ENCODE results near the gene MUC5AC. TPM values are rescaled to one million over a fixed set of nuclear protein-coding genes. Genes with fewer than 3 reads are reported as not detected.

MUC5AC gene
- total RNA-seq, 2 donors from 2014 or later = not detected

DNA sequence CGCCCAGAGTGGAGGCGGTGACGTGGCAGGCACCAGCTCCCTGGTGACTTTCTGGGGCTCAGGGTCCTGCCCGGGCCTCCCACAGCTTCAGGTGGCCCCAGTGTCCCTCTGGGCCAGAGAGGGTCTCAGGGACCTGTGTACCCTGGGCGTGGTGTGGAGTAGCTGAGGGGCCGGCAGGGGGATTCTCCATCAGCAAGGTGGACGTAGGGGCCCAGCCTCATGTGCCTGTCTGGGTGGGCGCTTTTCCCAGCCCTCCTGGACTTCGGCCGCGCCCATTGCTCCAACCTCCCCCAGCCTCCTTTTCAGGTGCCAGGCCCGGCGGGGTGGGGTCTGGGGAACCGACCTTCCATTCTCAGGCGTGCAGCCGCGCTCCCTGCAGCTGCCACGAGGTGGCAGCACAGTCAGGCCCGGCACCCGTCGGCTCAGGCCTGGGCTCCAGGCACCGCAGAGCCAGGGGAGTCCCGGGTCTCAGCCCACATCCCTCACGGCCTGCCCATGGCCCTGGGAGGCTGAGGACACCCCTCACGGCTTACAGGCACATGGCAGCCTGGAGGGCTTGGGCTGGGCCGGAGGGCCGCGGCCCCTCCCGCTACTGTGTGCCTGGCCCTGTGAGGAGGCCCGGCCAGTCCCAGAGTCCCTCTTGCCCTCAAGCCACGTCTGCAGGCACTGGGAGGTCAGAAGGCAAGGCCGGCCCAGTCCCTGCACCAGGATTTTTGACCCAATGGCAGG, 45.2 kb downstream of the MUC5AC start:
- Histone ChIP-seq H3K4me3 (ENCODE audit: low read length) (no peak overlapping the region), H3K4me1 (ENCODE audit: control insufficient read depth, insufficient read depth, low read length) (no peaks in the 10 kb centered on the region), H3K9me3 (ENCODE audit: control insufficient read depth, low read length) (peaks cover 3% of the 10 kb centered on the region), H3K27me3 (ENCODE audit: control insufficient read depth, insufficient read depth, low read length, poor library complexity, severe bottlenecking) (no peaks in the 10 kb centered on the region), H3K27ac (ENCODE audit: low read depth, low read length) (no peak overlapping the region), H3K36me3 (ENCODE audit: control insufficient read depth, insufficient read depth, low read length) (no peaks in the 10 kb centered on the region), H3K9ac (ENCODE audit: extremely low read depth, low read length, poor library complexity, severe bottlenecking) (no peak overlapping the region)
- peak; percentile 95 for DNase-seq
- H3K9me3 Mint-ChIP-seq = no peaks in the 10 kb centered on the region
- H3K27ac Mint-ChIP-seq = no peak overlapping the region
- TF ChIP-seq, protein P1, sequence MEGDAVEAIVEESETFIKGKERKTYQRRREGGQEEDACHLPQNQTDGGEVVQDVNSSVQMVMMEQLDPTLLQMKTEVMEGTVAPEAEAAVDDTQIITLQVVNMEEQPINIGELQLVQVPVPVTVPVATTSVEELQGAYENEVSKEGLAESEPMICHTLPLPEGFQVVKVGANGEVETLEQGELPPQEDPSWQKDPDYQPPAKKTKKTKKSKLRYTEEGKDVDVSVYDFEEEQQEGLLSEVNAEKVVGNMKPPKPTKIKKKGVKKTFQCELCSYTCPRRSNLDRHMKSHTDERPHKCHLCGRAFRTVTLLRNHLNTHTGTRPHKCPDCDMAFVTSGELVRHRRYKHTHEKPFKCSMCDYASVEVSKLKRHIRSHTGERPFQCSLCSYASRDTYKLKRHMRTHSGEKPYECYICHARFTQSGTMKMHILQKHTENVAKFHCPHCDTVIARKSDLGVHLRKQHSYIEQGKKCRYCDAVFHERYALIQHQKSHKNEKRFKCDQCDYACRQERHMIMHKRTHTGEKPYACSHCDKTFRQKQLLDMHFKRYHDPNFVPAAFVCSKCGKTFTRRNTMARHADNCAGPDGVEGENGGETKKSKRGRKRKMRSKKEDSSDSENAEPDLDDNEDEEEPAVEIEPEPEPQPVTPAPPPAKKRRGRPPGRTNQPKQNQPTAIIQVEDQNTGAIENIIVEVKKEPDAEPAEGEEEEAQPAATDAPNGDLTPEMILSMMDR (conservative IDR thresholded peaks at IDR 0.05) = peak; percentile 97
- no peaks in the 10 kb centered on the region for H3K27me3 Mint-ChIP-seq (ENCODE audit: insufficient read depth)
- H3K4me3 Mint-ChIP-seq = no peak overlapping the region
- no peaks in the 10 kb centered on the region for H3K36me3 Mint-ChIP-seq (ENCODE audit: low read depth)
- WGBS, 2 experiments (ENCODE audit: insufficient coverage in 1 of 2, insufficient read length in 1 of 2) = 45 to 67% methylated on average over 16 to 32 of the region's 32 CpGs
- H3K4me1 Mint-ChIP-seq = no peaks in the 10 kb centered on the region

DNA sequence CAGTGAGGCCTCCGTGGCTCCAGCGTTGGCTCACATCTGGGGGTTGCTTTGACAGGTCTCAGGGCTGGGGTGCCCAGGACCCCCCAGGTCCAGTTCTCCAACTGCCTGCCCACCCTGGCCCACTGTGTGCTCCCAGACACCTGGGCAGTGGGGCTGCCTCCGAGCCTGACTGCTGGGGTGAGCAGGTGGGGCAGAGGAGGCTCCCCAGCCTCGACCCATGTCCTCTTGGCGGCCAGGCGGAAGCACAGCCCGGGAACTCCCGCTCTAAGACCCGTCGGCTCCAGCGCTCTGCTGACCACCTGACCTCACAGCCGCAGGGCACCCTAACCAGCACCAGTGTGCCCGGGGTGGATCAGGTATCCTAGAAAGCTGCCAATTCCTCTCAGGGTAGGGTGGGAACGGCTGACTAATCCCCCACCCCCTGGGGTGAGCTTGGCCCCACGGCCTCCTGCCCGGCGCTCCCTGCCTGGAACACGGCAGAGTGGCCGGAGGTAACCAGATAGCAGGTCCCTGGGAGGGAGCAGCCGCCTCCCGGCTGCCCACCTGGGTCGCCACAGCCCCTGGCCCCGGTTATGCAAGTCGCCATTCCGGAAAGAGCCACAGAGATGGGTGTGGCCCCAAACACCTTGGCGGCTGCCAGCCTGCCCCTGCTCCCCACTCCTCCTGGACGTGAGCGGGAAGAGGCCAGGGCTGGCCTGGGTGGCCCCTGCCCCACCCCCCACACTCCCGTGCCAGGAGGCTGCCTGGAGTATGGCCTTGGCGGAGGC, 45.9 kb downstream of the MUC5AC start:
- Mint-ChIP-seq H3K4me3 (no peak overlapping the region), H3K36me3 (ENCODE audit: low read depth) (no peaks in the 10 kb centered on the region), H3K4me1 (no peaks in the 10 kb centered on the region), H3K27ac (no peak overlapping the region), H3K27me3 (ENCODE audit: insufficient read depth) (no peaks in the 10 kb centered on the region), H3K9me3 (no peaks in the 10 kb centered on the region)
- no peak overlapping the region for H3K9ac ChIP-seq (ENCODE audit: extremely low read depth, low read length, poor library complexity, severe bottlenecking)
- H3K4me3 ChIP-seq (ENCODE audit: low read length) = no peak overlapping the region
- H3K4me1 ChIP-seq (ENCODE audit: control insufficient read depth, insufficient read depth, low read length) = no peaks in the 10 kb centered on the region
- peak; percentile 22 for DNase-seq
- H3K27ac ChIP-seq (ENCODE audit: low read depth, low read length) = no peak overlapping the region
- WGBS, 2 experiments (ENCODE audit: insufficient coverage in 1 of 2, insufficient read length in 1 of 2) = 92% methylated on average over 20 to 29 of the region's 30 CpGs
- no peaks in the 10 kb centered on the region for H3K27me3 ChIP-seq (ENCODE audit: control insufficient read depth, insufficient read depth, low read length, poor library complexity, severe bottlenecking)
- peaks cover 3% of the 10 kb centered on the region for H3K9me3 ChIP-seq (ENCODE audit: control insufficient read depth, low read length)
- TF ChIP-seq, protein P1 (conservative IDR thresholded peaks at IDR 0.05) = no peak
- no peaks in the 10 kb centered on the region for H3K36me3 ChIP-seq (ENCODE audit: control insufficient read depth, insufficient read depth, low read length)

DNA sequence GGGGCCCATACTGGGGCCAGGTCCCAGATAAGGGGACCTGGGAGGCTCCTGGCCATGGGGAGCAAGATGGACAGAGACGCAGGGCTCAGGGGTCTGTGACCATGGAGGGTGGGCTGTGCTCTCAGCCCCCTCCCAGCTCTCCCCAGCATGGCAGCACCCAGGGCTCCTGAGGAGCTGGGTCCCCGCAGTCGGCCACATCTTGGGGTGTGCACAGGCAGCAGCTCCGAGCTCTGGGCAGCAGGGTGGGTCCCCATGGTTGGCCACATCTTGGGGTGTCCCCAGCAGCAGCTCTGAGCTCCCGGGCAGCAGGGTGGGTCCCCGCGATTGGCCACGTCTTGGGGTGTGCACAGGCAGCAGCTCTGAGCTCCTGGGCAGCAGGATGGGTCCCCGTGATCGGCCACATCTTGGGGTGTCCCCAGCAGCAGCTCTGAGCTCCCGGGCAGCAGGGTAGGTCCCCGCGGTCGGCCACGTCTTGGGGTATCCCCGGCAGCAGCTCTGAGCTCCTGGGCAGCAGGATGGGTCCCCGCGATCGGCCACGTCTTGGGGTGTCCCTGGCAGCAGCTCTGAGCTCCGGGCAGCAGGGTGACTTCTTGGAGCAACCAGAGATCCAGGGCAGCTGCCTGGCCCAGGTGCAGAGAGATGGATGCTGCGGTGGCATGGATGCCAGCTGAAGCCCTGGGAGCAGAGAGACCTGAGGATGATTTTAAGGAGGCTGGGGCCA, 46.8 kb downstream of the MUC5AC start:
- 90 to 93% methylated on average over 8 to 22 of the region's 22 CpGs for WGBS, 2 experiments (ENCODE audit: insufficient coverage in 1 of 2, insufficient read length in 1 of 2)
- peak; percentile 24 for DNase-seq

More for the DNA sequence above, 46.8 kb downstream of the MUC5AC start:
- Histone ChIP-seq H3K9ac (ENCODE audit: extremely low read depth, low read length, poor library complexity, severe bottlenecking) (no peak overlapping the region), H3K4me3 (ENCODE audit: low read length) (no peak overlapping the region), H3K27ac (ENCODE audit: low read depth, low read length) (no peak overlapping the region), H3K9me3 (ENCODE audit: control insufficient read depth, low read length) (peaks cover 3% of the 10 kb centered on the region), H3K36me3 (ENCODE audit: control insufficient read depth, insufficient read depth, low read length) (no peaks in the 10 kb centered on the region), H3K4me1 (ENCODE audit: control insufficient read depth, insufficient read depth, low read length) (no peaks in the 10 kb centered on the region), H3K27me3 (ENCODE audit: control insufficient read depth, insufficient read depth, low read length, poor library complexity, severe bottlenecking) (no peaks in the 10 kb centered on the region)
- TF ChIP-seq, protein P1 (conservative IDR thresholded peaks at IDR 0.05) = no peak
- Mint-ChIP-seq H3K27me3 (ENCODE audit: insufficient read depth) (no peaks in the 10 kb centered on the region), H3K4me1 (no peaks in the 10 kb centered on the region), H3K4me3 (no peak overlapping the region), H3K36me3 (ENCODE audit: low read depth) (no peaks in the 10 kb centered on the region), H3K9me3 (peaks cover 5% of the 10 kb centered on the region), H3K27ac (no peak overlapping the region)
